ENCODE measurements around the gene WDR55.
"Not testable (repeated sequence)": the region's sequence is repeated elsewhere in the genome, so short reads cannot be mapped to it uniquely, and the experiment has no call there.

Gene WDR55

DNA sequence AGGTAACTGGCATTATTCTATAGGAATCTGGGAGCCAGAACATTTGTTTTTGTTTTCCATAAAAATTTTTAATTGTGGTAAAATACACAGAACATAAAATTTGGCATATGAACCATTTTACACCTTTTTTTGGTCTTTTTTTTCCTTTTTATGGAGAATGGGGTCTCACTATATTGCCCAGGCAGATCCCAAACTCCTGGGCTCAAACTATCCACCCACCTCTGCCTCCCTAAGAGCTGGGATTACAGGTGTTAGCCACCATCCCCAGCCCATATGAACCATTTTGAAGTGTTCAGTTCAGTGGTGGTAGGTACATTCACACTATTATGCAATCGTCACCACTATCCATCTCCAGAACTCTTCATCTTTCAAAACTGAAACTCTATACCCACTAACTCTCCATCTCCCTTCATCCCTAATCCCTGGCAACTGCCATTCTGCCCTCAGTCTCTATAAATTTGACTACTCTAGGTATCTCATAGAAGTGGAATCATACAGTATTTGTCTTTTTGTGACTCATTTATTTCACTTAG lies 48.9 kb downstream of the WDR55 start:
- DNase-seq: no peak

DNA sequence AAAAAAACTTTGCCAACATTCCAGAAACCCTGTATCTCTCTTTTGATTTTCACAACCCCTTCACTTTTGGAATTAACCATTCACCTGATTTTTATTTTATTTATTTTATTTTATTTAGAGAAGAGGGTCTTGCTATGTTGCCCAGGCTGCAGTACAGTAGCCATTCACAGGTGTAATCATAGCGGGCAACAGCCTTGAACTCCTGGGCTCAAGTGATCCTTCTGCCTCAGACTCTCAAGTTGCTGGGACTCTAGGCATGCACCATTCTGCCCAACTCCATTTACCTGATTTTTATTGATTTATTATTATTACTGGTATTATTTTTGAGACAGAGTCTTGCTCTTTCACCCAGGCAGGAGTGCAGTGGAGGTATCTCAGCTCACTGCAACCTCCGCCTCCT lies 51.5 kb downstream of the WDR55 start:
- DNase-seq: not testable (repeated sequence)

DNA sequence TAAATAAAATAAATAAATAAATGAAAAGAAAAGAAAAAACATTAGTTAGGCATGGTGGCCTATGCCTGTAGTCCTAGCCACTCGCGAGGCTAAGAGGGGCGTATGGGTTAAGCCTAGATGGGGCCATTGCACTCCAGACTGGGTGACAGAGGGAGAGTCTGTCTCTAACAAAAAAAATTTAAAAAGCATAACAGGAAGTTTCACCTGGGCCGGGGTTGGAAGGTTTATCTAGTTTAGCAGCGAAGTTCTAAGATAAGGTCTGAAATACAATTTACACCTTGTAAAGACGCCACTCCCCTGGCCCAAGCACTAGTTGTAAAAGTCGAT lies 53.5 kb downstream of the WDR55 start:
- no peak for DNase-seq

DNA sequence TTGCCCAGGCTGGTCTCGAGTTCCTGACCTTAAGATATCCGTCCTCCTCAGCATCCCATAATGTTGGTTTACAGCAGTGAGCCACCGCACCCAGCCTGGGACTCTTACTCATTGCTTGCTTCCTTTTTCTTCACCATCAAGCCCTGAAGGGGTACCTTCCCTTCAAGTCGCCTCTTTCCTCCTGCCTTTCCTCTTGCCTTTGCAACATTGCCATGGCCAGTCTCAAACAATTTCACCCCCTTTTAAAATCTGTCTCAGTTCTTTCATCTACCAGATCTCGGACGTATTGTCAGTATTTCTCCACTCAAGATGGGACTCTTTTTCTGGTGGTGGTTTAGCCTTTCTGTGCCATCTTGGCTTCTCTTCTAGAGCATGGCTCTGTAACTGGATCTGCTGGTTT lies 56.0 kb downstream of the WDR55 start:
- not testable (repeated sequence) for DNase-seq

DNA sequence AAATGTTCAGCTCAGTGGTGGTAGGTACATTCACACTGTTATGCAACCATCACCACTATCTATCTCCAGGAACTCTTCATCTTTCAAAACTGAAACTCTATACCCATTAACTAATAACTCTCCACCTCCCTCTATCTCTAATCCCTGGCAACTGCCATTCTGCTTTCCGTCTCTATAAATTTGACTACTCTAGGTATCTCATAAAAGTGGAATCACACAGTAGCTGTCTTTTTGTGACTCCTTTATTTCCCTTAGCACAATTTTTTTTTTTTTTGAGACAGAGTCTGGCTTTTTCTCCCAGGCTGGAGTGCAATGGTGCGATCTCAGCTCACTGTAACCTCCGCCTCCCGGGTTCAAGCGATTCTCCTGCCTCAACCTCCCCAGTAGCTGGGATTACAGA lies 56.7 kb downstream of the WDR55 start:
- DNase-seq: not testable (repeated sequence)
